ENCODE results near the gene IGFN1.
A peak's percentile ranks its signal among the peaks of the same experiment; 100 is the strongest.

IGFN1 gene

GRCh38 chr1:201265756-201266155, 75.1 kb downstream of the IGFN1 start:
- no peak for DNase-seq (ENCODE audit: low read depth)

- DNase-seq (ENCODE audit: low read depth): no peak
Observed at GRCh38 chr1:201266276-201266675, 75.7 kb downstream of the IGFN1 start.

GRCh38 chr1:201266774-201267173, 76.2 kb downstream of the IGFN1 start:
- DNase-seq (ENCODE audit: low read depth): peak; percentile 88

GRCh38 chr1:201267481-201268229, 77.0 kb downstream of the IGFN1 start:
- DNase-seq (ENCODE audit: low read depth): no peak

GRCh38 chr1:201268604-201269151, 78.1 kb downstream of the IGFN1 start:
- peak; percentile 27 for DNase-seq (ENCODE audit: low read depth)

- no peak for DNase-seq (ENCODE audit: low read depth)
Observed at GRCh38 chr1:201269281-201269680, 78.7 kb downstream of the IGFN1 start.

GRCh38 chr1:201269900-201270410, 79.3 kb downstream of the IGFN1 start:
- DNase-seq (ENCODE audit: low read depth): no peak

- DNase-seq (ENCODE audit: low read depth): no peak
Observed at GRCh38 chr1:201270616-201271390, 80.2 kb downstream of the IGFN1 start.

GRCh38 chr1:201272799-201273198, 82.2 kb downstream of the IGFN1 start:
- DNase-seq (ENCODE audit: low read depth): no peak

GRCh38 chr1:201274616-201275252, 84.1 kb downstream of the IGFN1 start:
- DNase-seq (ENCODE audit: low read depth): no peak

GRCh38 chr1:201275253-201275666, 84.6 kb downstream of the IGFN1 start:
- DNase-seq (ENCODE audit: low read depth): peak; percentile 59

GRCh38 chr1:201276891-201277290, 86.3 kb downstream of the IGFN1 start:
- DNase-seq (ENCODE audit: low read depth): no peak

- DNase-seq (ENCODE audit: low read depth): no peak
Observed at GRCh38 chr1:201277441-201277840, 86.8 kb downstream of the IGFN1 start.
